Sciatic nerve (tissue), 2 donors: ENCODE measurements around the gene ATM. TPM values are rescaled to one million over a fixed set of nuclear protein-coding genes. Genes with fewer than 3 reads are reported as not detected.

Source experiments
- ATAC-seq: fragments of 200-7000 bp; cut with Tn5 transposase; one replicate; pipeline ENCODE4 v1.9.1; 2020; ENCODE audit warnings: mild to moderate bottlenecking, moderate library complexity
- DNase-seq: peaks from one replicate; pipeline ENCODE4 v3.0.0-alpha.2; 2020; ENCODE audit warnings: low spot score
- intact Hi-C: fragments of 100-400 bp; cut with DNase I; formaldehyde crosslinking; loops from one replicate; pipeline ENCODE4 v1.14.2; 2022
- total RNA-seq: library from RNA; stranded (reverse); fragmentation: NEBNext Ultra II Directional; extraction: Animal tissue kit (Norgen Biotek cat#: 25700); gene quantifications from one replicate; pipeline ENCODE4 v1.2.1, GENCODE V29; 2021
- donor health status: DM: no; HTN: no; CAD: no.
- donor health status: DM: no; HTN: no; CAD: no.

The ATM gene
- total RNA-seq, 1 donor from 2014 or later: 140 TPM

DNA sequence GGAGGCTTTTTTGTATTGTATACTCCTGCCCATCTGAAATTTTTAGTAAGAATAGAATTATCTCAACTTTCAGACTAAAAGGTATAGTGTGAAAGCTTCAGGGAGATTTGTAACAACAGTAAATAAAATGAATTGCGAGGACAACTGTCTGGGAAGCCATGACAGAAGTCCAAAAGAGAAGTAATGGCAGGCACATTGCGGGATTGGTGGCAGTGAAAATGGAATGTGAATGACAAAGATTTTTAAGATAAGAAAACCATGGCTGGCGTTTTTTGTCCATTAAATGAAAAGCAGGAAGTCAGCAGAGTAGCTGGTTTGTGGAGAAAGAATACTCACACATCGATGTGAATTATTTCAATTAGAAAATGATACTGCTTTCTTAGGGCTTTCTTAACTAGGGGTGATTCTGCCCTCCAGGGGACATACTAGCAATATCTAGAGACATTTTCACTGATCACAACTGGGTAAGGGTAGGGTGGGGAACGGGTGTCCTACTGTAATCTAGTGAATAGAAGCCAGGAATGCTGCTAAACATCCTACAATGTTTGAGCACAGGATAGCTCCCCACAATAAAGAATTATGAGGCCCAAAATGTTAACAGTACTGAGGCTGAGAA is 2.0 kb upstream of the ATM start:
- DNase-seq (no peak), ATAC-seq (no peak)
- intact Hi-C loops: no loop called here

DNA sequence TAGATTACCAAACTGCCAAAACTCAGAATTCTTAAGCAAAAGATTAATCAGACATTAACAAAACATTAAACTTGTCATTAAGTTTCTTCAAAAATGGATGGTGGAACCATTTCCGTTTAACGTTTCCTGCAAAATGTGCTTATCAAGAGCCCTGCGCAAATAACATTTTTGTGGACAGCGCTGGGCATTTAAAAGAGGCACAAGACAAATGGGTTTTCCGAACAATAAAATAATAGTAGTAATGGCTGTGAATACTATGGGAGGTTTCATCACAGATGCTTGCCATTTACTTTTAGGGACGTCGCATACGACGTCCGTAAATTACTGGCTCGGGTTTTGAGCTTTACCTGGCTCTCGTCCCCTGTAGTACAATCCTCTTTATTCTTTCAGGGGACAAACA is 1.5 kb upstream of the ATM start:
- ATAC-seq (no peak), DNase-seq (no peak)
- intact Hi-C loops: no loop called here

DNA sequence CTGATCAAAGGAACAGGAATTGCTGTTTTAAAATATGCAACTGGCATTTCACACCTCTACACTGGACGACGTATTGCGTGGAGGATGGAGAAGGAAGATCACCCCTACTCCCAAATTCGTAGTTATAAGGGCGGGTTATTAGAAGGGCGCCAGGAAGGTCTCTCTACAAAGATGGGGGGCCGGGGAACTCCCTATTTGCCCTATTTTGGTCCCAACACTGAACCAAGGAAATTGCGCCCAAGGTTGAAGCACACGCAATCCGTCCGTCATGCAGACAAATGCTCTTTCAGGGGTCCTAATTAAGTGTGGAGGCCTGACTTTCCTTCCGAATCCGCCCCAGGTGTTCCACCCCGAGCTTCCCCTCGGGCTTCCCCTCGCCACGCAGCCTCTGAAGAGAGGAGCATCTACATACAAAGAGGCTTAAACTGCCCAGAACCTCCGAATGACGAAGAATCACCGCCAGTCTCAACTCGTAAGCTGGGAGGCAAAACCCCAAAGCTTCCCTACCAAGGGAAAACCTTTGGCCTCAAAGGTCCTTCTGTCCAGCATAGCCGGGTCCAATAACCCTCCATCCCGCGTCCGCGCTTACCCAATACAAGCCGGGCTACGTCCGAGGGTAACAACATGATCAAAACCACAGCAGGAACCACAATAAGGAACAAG is 825 bp upstream of the ATM start:
- intact Hi-C loops: no loop called here
- no peak for DNase-seq
- ATAC-seq: no peak

DNA sequence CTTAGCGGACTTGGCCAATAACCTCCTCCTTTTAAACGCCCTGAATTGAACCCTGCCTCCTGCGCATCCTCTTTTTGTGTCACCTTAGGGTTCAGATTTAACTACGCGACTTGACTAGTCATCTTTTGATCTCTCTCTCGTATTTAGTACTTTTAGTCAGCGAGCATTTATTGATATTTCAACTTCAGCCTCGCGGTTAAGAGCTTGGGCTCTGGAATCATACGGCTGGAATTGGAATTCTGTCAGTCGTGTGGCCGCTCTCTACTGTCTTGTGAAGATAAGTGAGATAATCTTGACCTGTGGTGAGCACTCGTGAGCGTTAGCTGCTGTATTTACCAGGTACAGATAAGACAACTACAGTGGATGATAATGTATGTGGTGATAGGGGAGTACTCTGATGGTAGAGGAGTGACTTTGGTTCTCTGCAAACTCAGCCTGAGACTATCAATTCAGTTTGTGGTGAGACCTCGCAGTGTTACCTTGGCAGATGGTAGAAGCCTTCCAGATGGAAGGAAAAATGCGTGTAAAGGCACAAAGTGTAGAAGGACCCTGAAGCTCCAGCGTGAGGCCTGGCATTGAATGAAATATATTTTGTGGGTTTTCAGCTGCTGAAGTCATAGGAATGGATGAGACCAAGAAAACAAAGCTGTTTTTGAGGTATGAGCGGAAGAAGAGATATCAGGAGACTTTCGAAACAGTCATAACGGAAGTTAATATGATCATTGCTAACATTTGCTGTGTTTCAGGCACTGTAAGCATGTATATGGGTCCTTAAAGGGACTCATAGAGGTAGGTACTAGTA is 682 bp downstream of the ATM start:
- no peak for DNase-seq
- intact Hi-C loops: no loop called here

DNA sequence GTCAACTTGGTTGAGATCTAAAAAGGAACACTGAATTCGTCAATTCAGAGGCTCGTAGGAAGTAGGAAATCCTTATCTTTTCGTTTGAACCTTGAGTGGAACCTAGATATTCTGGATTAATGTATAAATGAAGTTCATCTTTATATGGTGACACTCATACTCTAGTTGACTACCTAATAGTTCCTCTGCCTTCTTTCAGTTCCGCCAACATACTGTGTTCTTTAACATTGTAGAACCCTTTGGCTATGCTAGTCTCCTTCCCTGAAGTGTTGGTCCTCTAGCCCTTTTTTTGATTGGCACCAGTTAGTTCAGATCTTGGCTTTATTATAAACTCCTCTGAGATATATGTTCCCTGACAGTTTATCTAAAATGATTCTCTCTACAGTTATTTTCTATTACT is 1.5 kb downstream of the ATM start:
- intact Hi-C loops: no loop called here
- ATAC-seq (no peak), DNase-seq (no peak)

More for the DNA sequence above, 682 bp downstream of the ATM start:
- ATAC-seq: no peak

DNA sequence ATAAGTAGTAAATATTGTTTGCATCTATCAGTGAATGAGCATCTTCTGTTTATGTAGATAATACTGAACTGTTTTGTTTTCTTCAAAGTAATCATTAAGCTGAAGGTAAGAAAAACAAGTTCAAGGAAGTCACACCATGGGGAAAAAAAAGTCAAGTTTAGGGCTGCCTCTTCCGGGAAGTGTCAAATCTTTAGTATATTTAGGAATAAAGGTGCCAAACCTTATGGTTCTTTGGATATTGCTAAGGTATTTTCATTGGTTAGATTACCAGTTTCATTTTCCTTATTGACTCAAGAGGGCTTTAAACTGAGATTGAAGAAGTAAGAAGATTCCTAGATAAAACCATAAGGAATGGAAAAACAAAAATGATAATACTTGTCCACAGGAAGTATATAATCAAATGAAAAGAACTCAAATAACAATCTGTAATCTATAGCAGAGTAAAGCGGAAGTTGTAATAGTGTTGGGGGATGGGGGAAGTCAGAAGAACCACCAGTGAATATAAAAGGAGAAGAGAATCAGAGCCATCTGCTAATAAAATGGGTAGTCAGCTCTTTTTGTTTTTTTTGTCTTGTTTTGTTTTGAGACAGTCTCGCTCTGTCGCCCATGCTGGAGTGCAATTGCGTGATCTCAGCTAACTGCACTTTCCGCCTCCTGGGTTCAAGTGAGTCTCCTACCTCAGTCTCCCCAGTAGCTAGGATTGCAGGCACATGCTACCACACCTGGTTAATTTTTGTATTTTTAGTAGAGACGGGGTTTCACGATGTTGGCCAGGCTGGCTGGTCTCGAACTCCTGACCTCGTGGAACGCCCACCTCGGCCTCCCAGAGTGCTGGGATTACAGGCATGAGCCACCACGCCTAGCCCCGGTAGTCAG is 2.3 kb downstream of the ATM start:
- intact Hi-C loops: no loop called here
- DNase-seq (no peak), ATAC-seq (no peak)

DNA sequence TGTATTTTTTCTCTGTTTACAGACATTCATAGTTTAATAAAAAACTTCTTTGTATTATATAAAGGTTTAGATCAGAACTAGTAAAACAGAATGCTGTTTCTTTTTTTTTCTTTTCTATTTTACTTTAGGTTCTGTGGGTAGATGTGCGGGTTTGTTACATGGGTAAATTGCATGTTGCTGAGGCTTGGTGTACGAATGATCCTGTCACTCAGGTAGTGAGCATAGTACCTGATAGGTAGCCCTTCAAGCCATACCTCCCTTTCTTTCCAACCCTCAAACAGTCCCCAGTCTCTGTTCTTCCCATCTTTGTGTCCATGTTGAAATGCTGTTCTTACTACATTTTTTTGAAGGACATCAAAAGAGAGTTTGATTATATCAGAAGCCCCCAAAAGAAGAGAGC is 3.2 kb downstream of the ATM start:
- intact Hi-C loops: no loop called here
- ATAC-seq (no peak), DNase-seq (no peak)

DNA sequence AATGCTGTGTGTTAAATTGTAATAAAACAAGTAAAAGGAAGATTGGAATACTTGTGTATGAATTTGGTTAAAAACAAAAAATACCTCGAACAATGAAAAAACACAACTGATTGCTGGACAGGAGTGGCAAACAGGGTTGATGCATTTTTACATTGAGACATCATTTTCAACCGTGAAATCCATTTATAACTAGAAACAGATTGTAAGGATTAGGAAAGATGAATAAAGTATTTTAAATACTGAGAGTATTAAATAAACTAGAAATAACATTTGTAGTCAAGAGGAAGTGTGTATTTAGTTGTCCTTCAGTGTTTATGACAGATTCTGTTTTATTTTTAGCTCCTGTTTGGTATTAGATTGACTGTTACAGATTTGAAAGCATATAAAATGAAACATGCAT is 5.4 kb downstream of the ATM start:
- intact Hi-C loops: no loop called here
- no peak for DNase-seq
- ATAC-seq: no peak

DNA sequence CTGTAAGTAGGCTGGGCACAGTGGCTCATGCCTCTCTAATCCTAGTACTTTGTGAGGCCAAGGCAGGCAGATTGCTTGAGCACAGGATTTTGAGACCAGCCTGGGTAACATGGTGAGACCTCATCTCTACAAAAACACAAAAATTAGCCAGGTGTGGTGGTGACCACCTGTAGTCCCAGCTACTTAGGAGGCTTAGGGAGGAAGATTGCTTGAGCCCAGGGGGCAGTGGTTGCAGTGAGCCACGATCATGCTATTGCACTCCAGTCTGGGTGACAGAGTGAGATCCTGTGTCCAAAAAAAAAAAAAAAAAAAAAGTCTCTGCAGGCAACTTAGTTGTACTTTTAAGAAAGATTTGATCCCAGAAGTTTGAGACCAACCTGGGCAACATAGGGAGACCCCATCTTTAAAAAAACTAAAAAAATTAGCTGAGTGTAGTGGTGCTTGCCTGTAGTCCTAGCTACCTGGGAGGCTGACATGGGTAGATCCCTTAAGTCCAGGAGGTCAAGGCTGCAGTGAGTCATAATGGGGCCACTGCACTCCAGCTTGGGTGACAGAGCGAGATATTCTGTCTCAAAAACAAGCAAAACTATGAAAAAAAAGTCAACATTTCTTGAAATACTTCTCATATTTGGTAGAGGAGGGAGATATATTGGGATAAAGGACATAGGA is 10.5 kb downstream of the ATM start:
- intact Hi-C loops: no loop called here
- no peak for ATAC-seq

DNA sequence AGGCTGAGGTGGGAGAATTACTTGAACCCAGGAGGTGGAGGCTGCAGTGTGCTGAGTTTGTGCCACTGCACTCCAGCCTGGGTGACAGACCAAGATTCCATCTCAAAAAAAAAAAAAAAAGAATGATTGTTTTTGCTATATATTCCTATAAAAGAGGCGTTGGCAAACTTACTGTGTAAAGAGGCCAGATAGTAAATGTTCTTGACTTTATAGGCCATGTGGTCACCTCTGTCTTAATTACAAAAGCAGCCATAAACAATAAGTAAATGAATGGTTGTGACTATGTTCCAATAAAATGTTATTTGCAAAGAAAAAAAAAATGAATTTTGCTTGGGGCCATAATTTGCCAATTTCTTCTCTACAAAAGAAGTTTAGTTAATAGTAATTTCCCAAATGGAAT is 12.3 kb downstream of the ATM start:
- ATAC-seq (no peak), DNase-seq (no peak)
- intact Hi-C loops: no loop called here

More for the DNA sequence above, 10.5 kb downstream of the ATM start:
- DNase-seq: no peak

DNA sequence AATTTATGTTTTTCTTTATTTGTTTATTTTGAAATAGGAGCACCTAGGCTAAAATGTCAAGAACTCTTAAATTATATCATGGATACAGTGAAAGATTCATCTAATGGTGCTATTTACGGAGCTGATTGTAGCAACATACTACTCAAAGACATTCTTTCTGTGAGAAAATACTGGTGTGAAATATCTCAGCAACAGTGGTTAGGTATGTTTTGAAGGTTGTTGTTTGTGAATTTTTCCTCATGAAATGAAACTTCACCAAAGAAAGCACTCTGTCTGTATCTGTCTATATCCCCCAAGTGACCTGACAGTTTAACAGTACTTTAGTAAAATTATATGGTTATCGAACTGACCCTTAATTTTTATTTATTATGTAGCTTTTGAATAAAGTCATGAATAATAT is 12.8 kb downstream of the ATM start:
- ATAC-seq (no peak), DNase-seq (no peak)
- intact Hi-C loops: no loop called here

DNA sequence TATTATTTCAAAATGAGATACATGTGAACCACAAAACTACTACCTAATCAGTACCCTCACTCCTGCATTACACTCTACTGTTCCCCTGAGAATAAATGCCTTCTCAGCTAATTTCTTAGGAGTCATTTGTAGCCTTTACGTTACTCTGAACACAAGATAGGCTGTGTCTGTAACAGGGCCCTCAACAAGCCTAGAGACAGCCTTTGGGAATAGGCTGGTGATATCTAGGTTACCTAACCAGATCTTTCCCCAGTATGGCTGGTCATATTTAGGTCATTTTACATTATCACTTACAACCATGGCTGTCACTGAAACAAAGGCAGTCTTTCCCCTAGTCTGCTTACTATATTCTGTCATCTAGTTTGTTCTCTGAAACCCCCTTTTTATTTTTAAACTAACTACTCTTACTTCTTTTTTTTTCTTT is 14.2 kb downstream of the ATM start:
- intact Hi-C loops: no loop called here
- ATAC-seq (no peak), DNase-seq (no peak)

DNA sequence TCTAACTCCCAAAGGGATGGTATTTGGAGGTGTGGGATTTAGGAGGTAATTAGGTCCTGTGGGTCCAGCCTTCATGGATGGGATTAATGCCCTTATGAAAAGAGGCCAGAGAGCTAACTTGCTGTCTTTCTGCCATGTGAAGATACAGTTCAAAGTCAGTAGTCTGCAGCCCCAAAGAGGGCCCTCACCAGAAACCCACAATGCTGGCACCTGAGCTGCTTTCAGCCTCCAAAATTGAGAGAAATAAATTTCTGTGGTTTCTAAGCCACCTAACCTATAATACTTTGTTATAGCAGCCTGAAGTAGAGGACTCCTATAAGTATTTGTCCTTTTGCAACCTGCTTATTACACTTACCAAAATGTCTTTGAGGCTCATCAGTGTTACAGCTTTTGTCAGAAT is 16.2 kb downstream of the ATM start:
- intact Hi-C loops: no loop called here
- no peak for DNase-seq
- no peak for ATAC-seq

DNA sequence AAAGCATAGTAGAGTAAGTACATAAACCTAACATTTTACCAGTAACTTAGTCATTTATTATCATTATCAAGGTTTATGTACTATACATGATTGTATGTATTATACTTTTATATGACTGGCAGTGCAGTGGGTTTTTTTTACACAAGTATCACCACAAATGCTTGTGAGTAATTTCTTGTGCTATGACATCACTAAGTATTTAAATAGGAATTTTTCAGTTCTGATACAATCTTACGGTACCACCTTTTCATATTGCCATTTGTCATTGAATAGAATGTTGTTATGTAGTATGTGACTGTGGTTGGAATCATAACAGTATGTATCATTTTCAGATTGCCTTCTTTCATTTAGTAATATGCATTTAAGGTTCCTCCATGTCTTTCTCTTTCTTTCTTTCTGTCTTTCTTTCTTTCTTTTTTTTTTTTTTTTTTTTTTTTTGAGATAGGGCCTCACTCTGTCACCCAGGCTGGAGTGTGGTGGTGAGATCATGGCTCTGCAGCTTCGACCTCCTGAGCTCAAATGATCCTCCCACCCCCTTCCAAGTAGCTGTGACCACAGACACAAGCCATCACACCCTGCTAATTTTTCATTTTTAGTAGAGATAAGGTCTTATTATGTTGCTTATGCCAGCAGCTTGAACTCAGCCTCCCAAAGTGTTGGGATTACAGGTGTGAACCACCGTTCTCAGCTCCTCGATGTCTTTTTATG is 18.6 kb downstream of the ATM start:
- DNase-seq: no peak
- no peak for ATAC-seq
- intact Hi-C loops: loop anchor here (5.0 kb wide), 1 partner anchor 1011 kb away; no protein-coding TSS in a partner anchor

DNA sequence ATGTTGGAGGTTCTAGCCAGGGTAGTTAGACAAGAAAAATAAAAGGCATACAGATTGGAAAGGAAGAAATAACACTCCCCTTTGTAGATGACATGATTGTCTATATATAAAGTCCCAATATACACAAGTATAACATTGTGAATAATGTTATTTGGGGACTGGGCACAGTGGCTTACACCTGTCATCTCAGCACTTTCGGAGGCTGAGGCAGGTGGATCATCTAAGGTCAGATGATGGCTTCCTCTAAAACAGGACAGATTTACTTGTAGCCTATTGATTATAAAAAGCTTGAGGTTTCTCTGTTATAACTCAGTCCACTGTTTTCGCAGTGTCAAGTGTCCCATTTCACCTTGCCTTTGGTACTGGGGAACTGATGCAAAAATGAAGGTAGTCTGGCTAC is 19.6 kb downstream of the ATM start:
- no peak for ATAC-seq
- DNase-seq: no peak
- intact Hi-C loops: loop anchor here (5.0 kb wide), 1 partner anchor 1010 kb away; no protein-coding TSS in a partner anchor

DNA sequence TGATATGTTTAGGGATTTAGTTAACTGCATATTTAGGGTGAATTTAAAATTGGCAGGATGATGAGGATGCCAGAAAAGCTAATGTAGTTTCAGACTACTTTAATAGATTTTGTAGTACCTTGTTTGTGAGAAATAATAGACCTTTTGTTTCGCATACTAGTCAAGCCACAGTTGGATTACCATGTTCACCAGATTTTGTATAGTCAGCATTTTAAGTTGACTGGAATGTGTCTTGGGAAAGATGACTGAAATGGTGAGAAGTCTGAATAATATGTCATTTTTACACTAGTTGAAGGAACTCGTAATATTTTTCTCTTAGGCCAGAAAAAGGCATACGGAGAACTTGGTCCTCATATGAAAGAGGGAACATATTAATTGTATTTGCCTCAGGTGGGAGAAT is 23.4 kb downstream of the ATM start:
- intact Hi-C loops: no loop called here
- no peak for DNase-seq
- ATAC-seq: no peak

DNA sequence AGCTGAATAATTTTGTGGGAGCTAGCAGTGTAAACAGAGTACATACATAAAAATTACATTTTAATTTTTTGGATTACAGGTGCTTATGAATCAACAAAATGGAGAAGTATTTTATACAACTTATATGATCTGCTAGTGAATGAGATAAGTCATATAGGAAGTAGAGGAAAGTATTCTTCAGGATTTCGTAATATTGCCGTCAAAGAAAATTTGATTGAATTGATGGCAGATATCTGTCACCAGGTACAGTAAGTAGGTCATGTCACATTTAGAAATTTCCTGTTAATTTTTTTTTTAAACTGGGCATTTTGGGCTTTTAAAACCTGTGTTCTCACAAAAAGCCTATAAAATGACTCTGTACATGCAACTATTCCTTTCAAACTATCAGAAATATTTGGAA is 24.0 kb downstream of the ATM start:
- ATAC-seq: no peak
- DNase-seq: no peak
- intact Hi-C loops: no loop called here

DNA sequence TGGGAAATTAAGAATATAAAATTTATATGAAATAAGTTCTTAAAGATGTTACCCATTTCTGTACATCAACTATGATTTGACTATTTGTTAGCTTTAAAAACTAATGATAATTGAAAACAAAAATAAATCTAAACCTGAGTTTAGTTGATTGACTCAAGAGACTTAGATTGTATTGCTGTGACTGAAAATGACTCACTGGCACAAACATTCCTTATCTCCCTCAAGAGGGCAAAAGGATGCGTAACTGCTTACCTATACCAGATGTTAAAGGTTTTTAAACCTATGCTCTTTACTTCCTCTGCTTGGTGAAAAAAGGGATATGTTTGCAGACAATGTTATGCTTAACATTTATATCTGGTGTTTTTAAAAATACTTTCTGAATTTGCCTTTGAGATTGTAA is 30.3 kb downstream of the ATM start:
- ATAC-seq (no peak), DNase-seq (no peak)
- intact Hi-C loops: no loop called here
